Retina (tissue), 1 donor: ENCODE results near the gene PROB1.
"Not testable (repeated sequence)": the region's sequence is repeated elsewhere in the genome, so short reads cannot be mapped to it uniquely, and the experiment has no call there.

ENCODE experiments used
- DNase-seq: peaks from one replicate; pipeline ENCODE4 v3.0.0-alpha.2; 2016

Gene PROB1

GRCh38 chr5:139410993-139411828 lies 16.3 kb upstream of the PROB1 start:
- no peak for DNase-seq

- no peak for DNase-seq
Measured at GRCh38 chr5:139410121-139410992, 15.5 kb upstream of the PROB1 start.

- DNase-seq: not testable (repeated sequence)
Measured at GRCh38 chr5:139409116-139409515, 14.2 kb upstream of the PROB1 start.

- DNase-seq: no peak
Measured at GRCh38 chr5:139408191-139408590, 13.3 kb upstream of the PROB1 start.

DNA sequence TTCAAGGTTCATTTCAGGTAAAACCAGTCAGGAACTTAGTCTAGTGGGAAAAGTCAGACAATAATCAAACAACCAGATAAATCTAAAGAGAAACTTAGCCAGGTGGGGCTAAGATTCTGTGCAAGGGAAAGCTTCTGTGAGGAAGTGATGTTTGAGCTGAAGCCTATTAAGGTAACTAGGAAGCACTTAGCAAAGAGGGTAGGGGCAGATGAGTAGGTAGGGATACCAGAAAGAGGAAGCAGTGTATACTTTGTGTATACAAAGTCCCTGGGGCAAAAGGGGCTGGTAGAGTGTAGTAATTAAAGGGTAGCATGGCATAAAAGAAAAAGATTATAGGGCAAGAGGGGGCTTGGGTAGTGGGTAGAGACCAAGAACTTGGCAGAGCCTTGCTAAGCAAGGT lies 12.6 kb upstream of the PROB1 start:
- no peak for DNase-seq

- no peak for DNase-seq
Measured at GRCh38 chr5:139406963-139407362, 12.1 kb upstream of the PROB1 start.

GRCh38 chr5:139404484-139404840 lies 9.6 kb upstream of the PROB1 start:
- DNase-seq: no peak

GRCh38 chr5:139403787-139404483 lies 9.0 kb upstream of the PROB1 start, which contains the start of gene SPATA24:
SPATA24 (minus strand) TSS chr5:139404089; CDS start chr5:139404060, 29 bp downstream.
- peak; percentile 97 for DNase-seq

DNA sequence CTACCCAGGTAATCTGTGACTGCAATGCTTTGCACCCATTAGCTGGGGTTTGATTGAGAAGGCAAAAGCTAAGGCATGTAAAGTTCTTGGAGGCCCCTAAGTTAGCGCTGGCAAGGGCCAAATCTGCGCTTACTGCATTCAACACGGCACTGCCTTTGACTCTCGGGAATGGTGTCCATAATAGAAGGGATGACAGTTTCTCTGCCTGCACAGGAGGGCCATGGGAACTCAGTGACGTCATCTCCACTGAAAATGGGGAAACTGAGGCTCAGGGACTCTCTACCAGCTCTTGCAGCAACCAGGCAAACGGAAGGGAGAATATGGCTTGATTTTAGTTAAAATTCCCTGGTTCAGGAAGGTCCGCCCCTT lies 8.5 kb upstream of the PROB1 start:
- DNase-seq: no peak

GRCh38 chr5:139402561-139403158 lies 7.8 kb upstream of the PROB1 start:
- no peak for DNase-seq

DNA sequence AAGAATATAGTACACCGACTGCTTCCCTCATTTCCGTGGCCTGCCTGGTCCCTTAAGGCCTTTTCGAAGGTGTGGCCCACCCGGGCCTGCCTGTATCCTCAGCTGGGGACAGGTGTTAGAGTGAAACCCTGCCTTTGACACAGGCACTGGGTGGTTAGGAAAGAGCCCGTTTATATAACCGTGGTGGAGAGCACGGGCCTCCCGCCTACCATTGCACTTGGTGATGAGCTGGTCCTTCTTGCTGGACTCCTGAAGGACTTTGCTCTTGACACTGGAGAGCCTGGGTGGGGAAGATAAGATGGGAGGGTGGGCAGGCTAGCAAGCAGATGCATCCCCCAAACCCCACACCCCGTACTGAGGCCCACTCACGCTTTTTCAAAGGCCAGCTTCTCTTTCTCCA lies 6.6 kb upstream of the PROB1 start:
- DNase-seq: no peak

- DNase-seq: no peak
Measured at GRCh38 chr5:139399501-139400121, 4.7 kb upstream of the PROB1 start.

DNA sequence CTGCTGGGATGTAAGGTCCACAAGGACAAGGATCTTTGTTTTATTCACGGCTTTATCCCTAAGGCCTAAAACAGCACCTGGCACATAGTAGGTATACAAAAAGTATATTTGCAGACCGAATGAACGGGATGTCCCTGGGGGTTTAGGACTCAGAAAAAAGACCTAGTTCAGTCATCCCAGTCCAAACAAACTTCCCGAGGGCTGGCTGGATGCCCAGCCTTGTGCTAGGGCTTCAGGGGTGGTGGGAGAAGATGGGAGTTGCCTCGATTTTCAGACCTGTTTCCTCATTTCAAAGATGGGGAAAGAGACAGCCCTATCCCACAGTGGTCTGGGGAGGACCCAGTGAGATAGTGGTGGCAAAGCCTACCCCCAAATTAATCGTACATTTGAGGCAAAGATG lies 3.0 kb upstream of the PROB1 start:
- no peak for DNase-seq

DNA sequence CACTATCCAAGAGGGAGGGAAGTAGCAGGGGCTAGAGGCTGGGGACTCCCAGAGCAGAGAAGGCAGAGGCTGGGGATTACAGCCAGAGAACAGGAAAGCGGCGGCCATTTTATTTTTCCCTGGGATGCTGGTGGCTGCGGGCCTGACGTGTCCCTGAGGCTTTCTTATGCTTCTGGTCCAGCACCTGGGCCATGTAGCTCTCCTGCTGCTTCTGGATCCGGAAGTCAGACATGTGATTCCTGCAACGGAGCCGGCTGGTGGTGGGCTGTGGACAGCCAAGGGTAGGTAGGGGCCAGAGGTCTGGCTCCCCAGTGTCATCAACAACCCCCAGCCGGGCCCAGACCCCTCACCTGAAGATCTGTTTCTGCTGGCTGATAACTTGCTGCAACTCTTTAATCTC lies 1.8 kb upstream of the PROB1 start:
- DNase-seq: no peak

GRCh38 chr5:139395844-139396640 lies 1.1 kb upstream of the PROB1 start:
- no peak for DNase-seq

- DNase-seq: peak; percentile 65
Measured at GRCh38 chr5:139394123-139394653, 716 bp downstream of the PROB1 start.

- DNase-seq: peak; percentile 65
Measured at GRCh38 chr5:139393497-139394122, 1.3 kb downstream of the PROB1 start.

DNA sequence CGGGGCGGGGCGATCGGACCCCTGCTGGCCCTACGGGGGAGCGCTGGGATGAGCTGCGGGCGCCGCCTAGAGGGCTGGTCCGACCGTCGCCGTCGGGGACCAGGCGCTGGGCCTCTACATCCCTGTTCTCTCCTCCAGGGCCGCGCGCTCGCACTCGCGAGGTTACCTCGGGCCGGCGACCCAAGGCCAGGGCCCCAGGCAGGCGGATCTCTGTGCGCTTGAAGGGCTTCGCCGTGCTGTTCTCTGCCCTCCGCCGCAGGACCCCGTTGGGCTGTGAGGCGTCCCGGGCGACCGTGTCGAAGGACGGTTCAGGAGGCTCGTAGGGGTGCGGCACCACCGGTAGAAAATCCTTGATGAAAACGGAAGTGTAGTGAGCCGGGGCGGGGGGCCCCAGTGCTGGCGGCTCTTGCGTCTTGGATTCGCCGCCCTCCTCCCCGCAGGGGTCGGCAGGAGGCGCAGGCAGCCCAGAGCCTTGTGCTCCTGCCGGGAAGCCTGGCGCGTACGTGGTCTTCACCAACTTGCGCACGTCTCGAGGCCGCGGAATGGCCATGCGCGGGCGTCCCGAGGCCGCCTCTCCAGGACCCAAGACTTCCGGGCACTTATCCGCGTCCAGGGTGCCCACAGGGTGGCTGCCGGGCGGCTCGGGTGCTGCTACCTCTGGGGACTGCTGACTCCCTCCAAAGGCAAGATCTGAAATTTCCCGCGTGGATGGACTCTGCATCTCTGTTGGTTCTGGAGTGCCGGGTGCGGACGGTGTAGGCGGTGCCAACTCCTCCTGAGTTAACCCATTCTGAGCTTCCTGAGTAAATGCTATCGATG lies 2.0 kb downstream of the PROB1 start:
- DNase-seq: peak; percentile 83

- no peak for DNase-seq
Measured at GRCh38 chr5:139392324-139392677, 2.6 kb downstream of the PROB1 start.
